IMR-90 (cell line): Measurements from ENCODE around the gene GUCY2C. TPM values are rescaled to one million over a fixed set of nuclear protein-coding genes. Genes with fewer than 3 reads are reported as not detected.

Experiments used
- ATAC-seq: fragments of 200-7000 bp; cut with Tn5 transposase; 2 replicates; pipeline ENCODE4 v1.9.1; 2020; ENCODE audit warnings: low read depth, mild to moderate bottlenecking, moderate library complexity
- BruUV-seq: library from RNA; stranded (reverse); fragments of 400-500 nt; replicated peaks from 2 replicates; lab custom pipeline; 2021; lab: Mats Ljungman, UMichigan
- CTCF ChIA-PET: fragments of 300-600 bp; formaldehyde crosslinking; extraction: SDS; loops from one replicate; lab custom pipeline; 2021; ENCODE audit warnings: antibody characterized with exemption; lab: Yijun Ruan, JAX
- POLR2A ChIA-PET: fragments of 300-600 bp; sonication (Branson Sonifier 250); formaldehyde crosslinking; loops from one replicate; lab custom pipeline; 2022; ENCODE audit warnings: antibody characterized with exemption; ENCODE audit not compliant: unreplicated experiment; lab: Charles Lee
- DNase-seq: peaks from one replicate; pipeline ENCODE4 v3.0.0; 2013
- H2AFZ ChIP-seq: replicated peaks from 2 replicates; pipeline ENCODE3; 2013; ENCODE audit warnings: low read length, mild to moderate bottlenecking; ENCODE audit not compliant: poor library complexity
- H2AK5ac ChIP-seq: 2 replicates; pipeline ENCODE4 v1.6.1; 2013; ENCODE audit warnings: low read depth, low read length, inconsistent platforms
- H2AK9ac ChIP-seq: replicated peaks from 2 replicates; pipeline ENCODE3; 2013; ENCODE audit warnings: mild to moderate bottlenecking, low read depth, low read length, moderate library complexity; ENCODE audit not compliant: poor library complexity
- H2BK120ac ChIP-seq: 2 replicates; pipeline ENCODE4 v1.6.1; 2013; ENCODE audit warnings: low read depth, low read length, inconsistent platforms
- H2BK15ac ChIP-seq: 3 replicates; pipeline ENCODE4 v1.6.1; 2013; ENCODE audit warnings: low read depth, low read length, inconsistent platforms
- H2BK20ac ChIP-seq: 2 replicates; pipeline ENCODE4 v1.6.1; 2013; ENCODE audit warnings: low read depth, mild to moderate bottlenecking, inconsistent platforms, low read length, moderate library complexity
- H2BK5ac ChIP-seq: 2 replicates; pipeline ENCODE4 v1.6.1; 2013; ENCODE audit warnings: mild to moderate bottlenecking, low read depth, low read length, inconsistent platforms; ENCODE audit not compliant: poor library complexity, severe bottlenecking
- H3K14ac ChIP-seq: replicated peaks from 2 replicates; pipeline ENCODE4 v1.6.1; 2013; ENCODE audit warnings: low read depth, low read length, inconsistent platforms
- H3K18ac ChIP-seq: 2 replicates; pipeline ENCODE4 v1.6.1; 2013; ENCODE audit warnings: low read depth, low read length, control low read depth
- H3K23ac ChIP-seq: 2 replicates; pipeline ENCODE4 v1.6.1; 2013; ENCODE audit warnings: low read depth, low read length, inconsistent platforms
- H3K27ac ChIP-seq: 2 replicates; pipeline ENCODE4 v1.5.1; 2013; ENCODE audit warnings: mild to moderate bottlenecking, control low read depth, low read length; ENCODE audit not compliant: insufficient read depth
- H3K27me3 ChIP-seq: 2 replicates; pipeline ENCODE4 v1.6.1; 2013; ENCODE audit warnings: low read length; ENCODE audit not compliant: control insufficient read depth, insufficient read depth
- H3K36me3 ChIP-seq: 2 replicates; pipeline ENCODE4 v1.6.1; 2013; ENCODE audit warnings: low read length, mixed read lengths; ENCODE audit not compliant: control insufficient read depth, insufficient read depth
- H3K4ac ChIP-seq: 2 replicates; pipeline ENCODE4 v1.6.1; 2013; ENCODE audit warnings: low read depth, low read length, inconsistent platforms
- H3K4me1 ChIP-seq: 2 replicates; pipeline ENCODE4 v1.6.1; 2013; ENCODE audit warnings: low read length, mixed read lengths; ENCODE audit not compliant: control insufficient read depth, insufficient read depth
- H3K4me2 ChIP-seq: 2 replicates; pipeline ENCODE4 v1.6.1; 2013; ENCODE audit warnings: low read depth, mild to moderate bottlenecking, control low read depth, low read length, moderate library complexity
- H3K4me3 ChIP-seq: 2 replicates; pipeline ENCODE4 v1.5.1; 2013; ENCODE audit warnings: low read depth, mild to moderate bottlenecking, control low read depth, low read length, moderate library complexity; ENCODE audit not compliant: insufficient read depth
- H3K56ac ChIP-seq: 2 replicates; pipeline ENCODE4 v1.6.1; 2013; ENCODE audit warnings: low read length, inconsistent platforms; ENCODE audit not compliant: insufficient read depth; ENCODE audit errors: extremely low read depth
- H3K79me1 ChIP-seq, 2 experiments: 2 replicates each; pipeline ENCODE4 v1.6.1; 2013; ENCODE audit warnings: low read length in 2 of 2, inconsistent platforms in 1 of 2, low read depth in 1 of 2
- H3K9ac ChIP-seq: 2 replicates; pipeline ENCODE4 v1.6.1; 2013; ENCODE audit warnings: low read depth, low read length, control low read depth
- H3K9me1 ChIP-seq: 2 replicates; pipeline ENCODE4 v1.6.1; 2013; ENCODE audit warnings: low read length, inconsistent platforms; ENCODE audit not compliant: insufficient read depth
- H3K9me3 ChIP-seq: 2 replicates; pipeline ENCODE4 v1.6.1; 2013; ENCODE audit warnings: low read length; ENCODE audit not compliant: control insufficient read depth, insufficient read depth
- H4K20me1 ChIP-seq: 2 replicates; pipeline ENCODE4 v1.6.1; 2013; ENCODE audit warnings: low read length, inconsistent platforms; ENCODE audit not compliant: insufficient read depth
- H4K5ac ChIP-seq: 2 replicates; pipeline ENCODE4 v1.6.1; 2013; ENCODE audit warnings: mild to moderate bottlenecking, low read depth, low read length, control low read depth
- H4K8ac ChIP-seq, 2 experiments: 2 replicates each; pipeline ENCODE4 v1.6.1; 2013; ENCODE audit warnings: low read depth in 2 of 2, low read length in 2 of 2, control low read depth in 1 of 2, inconsistent platforms in 1 of 2
- H4K91ac ChIP-seq: 2 replicates; pipeline ENCODE4 v1.6.1; 2013; ENCODE audit warnings: low read depth, low read length, inconsistent platforms; ENCODE audit not compliant: insufficient read depth
- FOS ChIP-seq: fragments of 150-350 bp; IDR thresholded peaks from 2 replicates; pipeline ENCODE4 v1.6.1; 2016; ENCODE audit warnings: low read depth, low read length
- MAFK ChIP-seq: IDR thresholded peaks from 2 replicates; pipeline ENCODE4 v1.6.1; 2012; ENCODE audit warnings: low read depth, low read length, improper control_type of control experiment
- NFE2L2 ChIP-seq: fragments of 150-350 bp; IDR thresholded peaks from 2 replicates; pipeline ENCODE4 v1.6.1; 2016; ENCODE audit warnings: low read depth, mild to moderate bottlenecking, low read length
- RFX5 ChIP-seq: IDR thresholded peaks from 2 replicates; pipeline ENCODE4 v1.8.0; 2012; ENCODE audit warnings: low read depth, mild to moderate bottlenecking, low read length, moderate library complexity
- WGBS, 2 experiments: methylation state at CpG; one replicate each; pipeline versions ENCODE4 v1.1.5 to v1.1.7; 2013; ENCODE audit warnings: missing lambda C conversion rate in 2 of 2; ENCODE audit not compliant: insufficient read length in 1 of 2; ENCODE audit errors: extremely low coverage in 2 of 2; 5-methylcytosine and 5-hydroxymethylcytosine counted together
- dilution Hi-C: fragments of 300-500 bp; cut with HindIII; formaldehyde crosslinking; loops from one replicate; pipeline ENCODE4 v1.14.3; 2018; ENCODE audit warnings: low sequenced_read_pairs; ENCODE audit not compliant: unreplicated experiment
- in situ Hi-C: fragments of 300-500 bp; cut with MboI; formaldehyde crosslinking; loops from 3 replicates; pipeline ENCODE4 v1.14.3; 2019; ENCODE audit warnings: low sequenced_read_pairs, inconsistent platforms, mixed read lengths
- intact Hi-C: fragments of 100-400 bp; cut with micrococcal nuclease; formaldehyde crosslinking; loops from 2 replicates; pipeline ENCODE4 v1.10.0; 2022
- polyA plus RNA-seq, 3 experiments: library from polyadenylated mRNA; depleted of rRNA; stranded (reverse); fragments of >200 nt; gene quantifications; 2 replicates each; pipeline ENCODE4 v1.2.3, GENCODE V29; 2012; ENCODE audit warnings: low replicate concordance in 1 of 3
- total RNA-seq: library from RNA; depleted of rRNA; stranded (reverse); fragments of >200 nt; gene quantifications from 2 replicates; pipeline ENCODE4 v1.2.3, GENCODE V29; 2012

Gene GUCY2C
- total and polyA plus RNA-seq, 2 of the 4 experiments (the other 2 are of a cell fraction): not detected

DNA sequence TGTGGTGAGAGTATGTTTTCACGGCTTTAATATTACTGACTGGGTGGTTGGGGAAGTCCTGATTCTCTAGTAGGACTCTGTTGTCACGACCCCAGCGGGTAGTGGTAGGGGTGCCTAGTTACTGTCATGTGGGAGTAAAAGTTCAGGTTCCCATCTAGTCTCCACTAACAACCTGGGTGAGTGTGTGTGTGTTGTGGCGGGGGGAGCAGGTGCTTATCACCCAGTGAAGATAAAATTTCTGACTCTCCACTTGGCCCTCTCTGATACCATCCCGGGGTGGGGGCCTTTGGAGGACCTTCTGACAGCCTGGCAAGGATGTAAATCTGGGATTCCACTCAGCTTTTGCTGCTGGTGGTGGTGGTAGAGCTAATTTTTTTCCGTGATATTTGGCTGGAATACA lies 35.4 kb upstream of the GUCY2C start:
- Histone ChIP-seq H2AFZ (no peak overlapping the region), H3K4me2 (no peak overlapping the region), H3K27me3 (no peaks in the 10 kb centered on the region), H3K14ac (no peak overlapping the region), H4K91ac (no peak overlapping the region), H3K9ac (no peak overlapping the region), H3K4ac (no peak overlapping the region), H3K18ac (no peak overlapping the region), H3K23ac (no peak overlapping the region), H2BK15ac (no peak overlapping the region), H3K27ac (no peak overlapping the region), H2BK120ac (no peak overlapping the region), H2BK20ac (no peak overlapping the region), H3K4me1 (no peaks in the 10 kb centered on the region), H3K9me3 (no peaks in the 10 kb centered on the region), H2AK5ac (no peak overlapping the region), H2BK5ac (no peak overlapping the region), H3K36me3 (no peaks in the 10 kb centered on the region), H3K79me1 (no peaks in the 10 kb centered on the region), H2AK9ac (no peak overlapping the region), H3K4me3 (no peak overlapping the region), H4K20me1 (no peaks in the 10 kb centered on the region), H3K9me1 (no peaks in the 10 kb centered on the region), H4K5ac (no peak overlapping the region), H3K56ac (no peak overlapping the region), H4K8ac (no peak overlapping the region)
- BruUV-seq: no TSS peak
- no peak for ATAC-seq
- TF ChIP-seq FOS (no peak), MAFK (no peak), RFX5 (no peak), NFE2L2 (no peak)
- dilution Hi-C loops: no loop called here
- ChIA-PET POLR2A (no interaction called here), CTCF (no interaction called here)
- intact Hi-C loops: loop anchor here (10.0 kb wide), 1 partner anchor 423 kb away; no protein-coding TSS in a partner anchor
- WGBS, 2 experiments: no CpG with 5 or more reads among the region's 6 CpGs
- in situ Hi-C loops: no loop called here
- no peak for DNase-seq
